ENCODE measurements around the gene CLCN3.

GRCh38 chr4:169727616-169728015 lies 107.2 kb downstream of the CLCN3 start:
- TF ChIP-seq CTCF (IDR thresholded peaks at IDR 0.05) (no peak), POLR2A (IDR thresholded peaks at IDR 0.05) (no peak)
